Upper lobe of right lung (tissue), 1 donor: ENCODE results near the gene SVEP1. TPM values are rescaled to one million over a fixed set of nuclear protein-coding genes. Genes with fewer than 3 reads are reported as not detected.
"Not testable (repeated sequence)": the region's sequence is repeated elsewhere in the genome, so short reads cannot be mapped to it uniquely, and the experiment has no call there.

Experiments used
- ATAC-seq: fragments of 200-7000 bp; cut with Tn5 transposase; one replicate; pipeline ENCODE4 v1.9.1; 2020; ENCODE audit warnings: mild to moderate bottlenecking, moderate library complexity
- DNase-seq: peaks from one replicate; pipeline ENCODE4 v3.0.0-alpha.2; 2020
- H3K27ac ChIP-seq: fragments of 200-600 bp; one replicate; pipeline ENCODE4 v1.8.0; 2022
- H3K27me3 ChIP-seq: fragments of 200-600 bp; one replicate; pipeline ENCODE4 v1.8.0; 2022; ENCODE audit warnings: mild to moderate bottlenecking
- H3K36me3 ChIP-seq: fragments of 200-600 bp; one replicate; pipeline ENCODE4 v1.8.0; 2022
- H3K4me1 ChIP-seq: fragments of 200-600 bp; one replicate; pipeline ENCODE4 v1.8.0; 2022
- H3K4me3 ChIP-seq: fragments of 200-600 bp; one replicate; pipeline ENCODE4 v1.8.0; 2022; ENCODE audit warnings: mild to moderate bottlenecking
- H3K9me3 ChIP-seq: fragments of 200-600 bp; one replicate; pipeline ENCODE4 v1.8.0; 2022
- intact Hi-C: fragments of 100-400 bp; cut with DNase I; formaldehyde crosslinking; loops from one replicate; pipeline ENCODE4 v1.11.0; 2022
- total RNA-seq: library from RNA; stranded (reverse); fragmentation: NEBNext Ultra II Directional; extraction: Animal tissue kit (Norgen Biotek cat#: 25700); gene quantifications from one replicate; pipeline ENCODE4 v1.2.1, GENCODE V29; 2021
- TF ChIP-seq, protein P1 (sequence below): fragments of 200-600 bp; IDR thresholded peaks from one replicate; pipeline ENCODE4 v1.8.0; 2022; ENCODE audit warnings: antibody characterized with exemption
- donor health status: DM: no; HTN: yes; CAD: no; lungs with severe emphysema.

The SVEP1 gene
- total RNA-seq, 1 donor from 2014 or later: 88.1 TPM

DNA sequence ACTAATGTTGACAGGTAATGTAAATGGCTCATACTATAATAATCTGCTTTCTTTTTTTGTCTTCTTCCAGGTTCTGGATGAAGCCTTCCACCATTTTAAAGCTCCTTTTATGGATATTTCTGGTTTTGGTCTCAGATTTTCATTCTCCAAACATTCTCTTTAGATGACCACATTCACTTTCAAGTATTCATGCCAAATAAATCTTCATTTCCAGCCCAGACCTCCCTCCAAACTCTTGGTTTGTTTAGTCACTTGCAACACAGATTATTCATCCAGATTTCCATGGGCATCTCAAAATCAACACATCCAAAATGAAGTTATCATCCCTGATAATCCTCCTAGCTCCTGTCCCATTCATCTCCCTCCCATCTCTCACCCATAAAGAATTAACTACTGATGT is 40.3 kb upstream of the SVEP1 start:
- ATAC-seq (no peak), DNase-seq (no peak)
- Histone ChIP-seq H3K4me3 (no peak overlapping the region), H3K9me3 (no peaks in the 10 kb centered on the region), H3K27me3 (no peaks in the 10 kb centered on the region), H3K4me1 (no peaks in the 10 kb centered on the region), H3K36me3 (no peaks in the 10 kb centered on the region), H3K27ac (no peak overlapping the region)
- intact Hi-C loops: no loop called here
- TF ChIP-seq, protein P1, sequence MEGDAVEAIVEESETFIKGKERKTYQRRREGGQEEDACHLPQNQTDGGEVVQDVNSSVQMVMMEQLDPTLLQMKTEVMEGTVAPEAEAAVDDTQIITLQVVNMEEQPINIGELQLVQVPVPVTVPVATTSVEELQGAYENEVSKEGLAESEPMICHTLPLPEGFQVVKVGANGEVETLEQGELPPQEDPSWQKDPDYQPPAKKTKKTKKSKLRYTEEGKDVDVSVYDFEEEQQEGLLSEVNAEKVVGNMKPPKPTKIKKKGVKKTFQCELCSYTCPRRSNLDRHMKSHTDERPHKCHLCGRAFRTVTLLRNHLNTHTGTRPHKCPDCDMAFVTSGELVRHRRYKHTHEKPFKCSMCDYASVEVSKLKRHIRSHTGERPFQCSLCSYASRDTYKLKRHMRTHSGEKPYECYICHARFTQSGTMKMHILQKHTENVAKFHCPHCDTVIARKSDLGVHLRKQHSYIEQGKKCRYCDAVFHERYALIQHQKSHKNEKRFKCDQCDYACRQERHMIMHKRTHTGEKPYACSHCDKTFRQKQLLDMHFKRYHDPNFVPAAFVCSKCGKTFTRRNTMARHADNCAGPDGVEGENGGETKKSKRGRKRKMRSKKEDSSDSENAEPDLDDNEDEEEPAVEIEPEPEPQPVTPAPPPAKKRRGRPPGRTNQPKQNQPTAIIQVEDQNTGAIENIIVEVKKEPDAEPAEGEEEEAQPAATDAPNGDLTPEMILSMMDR: no peak

DNA sequence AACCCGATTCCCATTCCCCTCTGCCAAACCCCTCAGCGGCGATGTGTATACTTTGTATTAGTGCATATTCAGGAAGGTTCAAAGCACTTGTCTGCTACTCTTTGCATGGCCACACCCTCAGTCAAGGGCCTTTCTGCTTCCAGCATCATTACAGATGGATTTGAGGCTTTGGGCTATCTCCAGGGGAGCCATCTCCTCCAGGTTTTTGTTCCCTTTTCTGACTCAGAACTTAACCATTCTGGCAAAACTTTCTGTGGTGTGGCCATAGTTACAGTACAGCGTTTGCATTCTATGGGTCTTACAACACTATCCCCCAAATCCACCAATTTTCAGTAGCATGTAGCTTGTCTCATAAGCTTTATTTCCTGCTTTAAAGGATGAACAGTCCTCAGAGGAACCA is 36.0 kb upstream of the SVEP1 start:
- intact Hi-C loops: no loop called here
- ATAC-seq (no peak), DNase-seq (no peak)
- H3K9me3 ChIP-seq: no peaks in the 10 kb centered on the region
- TF ChIP-seq, protein P1: no peak
- H3K27me3 ChIP-seq: no peaks in the 10 kb centered on the region
- no peaks in the 10 kb centered on the region for H3K4me1 ChIP-seq
- no peak overlapping the region for H3K27ac ChIP-seq
- no peaks in the 10 kb centered on the region for H3K36me3 ChIP-seq
- no peak overlapping the region for H3K4me3 ChIP-seq

DNA sequence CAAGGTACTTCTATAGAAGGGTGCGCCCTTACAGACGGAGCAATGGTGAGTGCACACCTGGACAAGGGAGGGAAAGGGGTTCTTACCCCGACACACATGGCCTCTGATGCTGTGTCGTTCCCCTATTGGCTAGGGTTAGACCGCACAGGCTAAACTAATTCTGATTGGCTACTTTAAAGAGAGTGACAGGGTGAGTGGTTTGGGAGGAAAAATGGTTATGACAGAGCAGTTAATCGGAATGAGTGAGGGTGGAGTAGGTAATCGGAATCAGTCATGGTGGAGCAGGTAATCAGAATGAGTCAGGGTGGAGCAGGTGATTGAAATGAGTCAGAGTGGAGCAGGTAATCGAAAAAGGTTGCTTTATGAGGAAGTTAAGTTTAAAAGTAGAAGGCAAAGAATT is 35.0 kb upstream of the SVEP1 start:
- H3K27me3 ChIP-seq, intact Hi-C loops, H3K4me3 ChIP-seq, H3K27ac ChIP-seq, H3K36me3 ChIP-seq, H3K4me1 ChIP-seq, ATAC-seq, H3K9me3 ChIP-seq, DNase-seq: not testable (repeated sequence)

DNA sequence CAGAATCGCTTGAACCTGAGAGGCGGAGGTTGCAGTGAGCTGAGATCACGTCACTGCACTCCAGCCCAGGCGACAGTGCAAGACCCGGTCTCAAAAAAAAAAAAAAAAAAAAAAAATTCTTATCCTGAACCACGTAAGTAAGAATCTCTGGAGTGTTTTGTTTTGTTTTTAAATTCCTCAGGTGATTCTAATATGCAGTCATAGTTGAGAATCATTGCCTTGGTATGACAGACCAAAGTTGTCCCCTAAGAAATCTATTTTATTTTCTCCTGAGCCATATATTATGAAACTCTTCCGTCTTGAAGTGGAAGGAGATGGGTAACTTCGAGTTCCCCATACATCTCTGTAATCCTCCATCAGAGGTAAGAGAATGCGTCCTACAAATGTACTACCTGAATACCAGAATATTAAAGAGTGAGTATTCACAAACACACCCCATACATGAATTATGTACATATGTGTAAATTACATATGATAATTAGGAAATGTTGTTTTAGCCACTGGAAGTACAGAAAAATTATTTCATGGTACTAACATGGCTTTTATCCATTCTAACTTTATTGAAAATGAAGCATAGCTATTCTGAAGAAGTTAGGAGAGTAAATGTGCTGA is 26.7 kb upstream of the SVEP1 start:
- H3K4me3 ChIP-seq: no peak overlapping the region
- no peaks in the 10 kb centered on the region for H3K9me3 ChIP-seq
- no peak overlapping the region for H3K27ac ChIP-seq
- no peaks in the 10 kb centered on the region for H3K4me1 ChIP-seq
- intact Hi-C loops: no loop called here
- no peaks in the 10 kb centered on the region for H3K36me3 ChIP-seq
- no peaks in the 10 kb centered on the region for H3K27me3 ChIP-seq
- DNase-seq: no peak
- TF ChIP-seq, protein P1: no peak
- no peak for ATAC-seq

DNA sequence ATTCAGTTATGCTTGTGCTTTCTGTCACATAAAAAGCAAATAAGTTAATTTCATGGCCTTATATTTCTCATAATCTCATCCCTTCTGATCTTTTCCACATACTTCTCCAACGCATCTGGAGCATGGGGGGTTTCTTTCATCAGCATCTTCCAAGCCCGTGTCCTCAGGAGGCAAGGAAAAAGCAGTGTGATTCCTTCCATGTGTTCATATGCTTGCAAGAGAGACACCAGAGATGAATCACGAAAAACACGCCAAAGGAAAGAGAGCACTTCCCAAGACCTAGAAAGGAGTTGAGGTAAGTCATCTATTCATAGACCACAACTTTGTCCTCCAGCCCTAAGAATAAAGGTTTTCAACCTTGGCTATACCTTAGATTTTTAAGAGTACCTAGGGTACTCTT is 26.0 kb upstream of the SVEP1 start:
- Histone ChIP-seq H3K36me3 (no peaks in the 10 kb centered on the region), H3K4me1 (no peaks in the 10 kb centered on the region), H3K27ac (no peak overlapping the region), H3K9me3 (no peaks in the 10 kb centered on the region), H3K4me3 (no peak overlapping the region), H3K27me3 (no peaks in the 10 kb centered on the region)
- intact Hi-C loops: no loop called here
- ATAC-seq (no peak), DNase-seq (no peak)
- TF ChIP-seq, protein P1: no peak

DNA sequence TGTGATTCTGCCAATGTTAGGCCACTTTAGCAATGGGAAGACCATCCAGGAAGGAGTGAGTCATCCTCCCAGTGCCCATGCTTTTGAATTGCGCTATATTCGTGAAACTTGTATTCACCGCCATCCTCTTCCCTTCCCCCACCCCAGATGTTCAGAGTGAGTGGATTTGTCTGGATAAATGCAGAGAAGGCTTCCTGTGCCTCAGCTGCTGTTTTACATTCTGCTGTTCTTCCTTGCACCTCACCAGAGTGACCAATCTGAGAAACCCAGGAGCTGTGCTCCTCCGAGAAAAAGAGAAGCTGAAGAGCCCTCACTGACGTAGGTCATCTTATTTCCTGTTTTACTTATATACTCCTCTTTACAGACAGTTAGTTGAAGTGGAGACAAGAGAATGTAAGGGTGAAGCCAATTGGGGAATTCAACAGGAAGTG is 24.6 kb upstream of the SVEP1 start:
- ATAC-seq: peak; percentile 72
- DNase-seq: no peak
- intact Hi-C loops: no loop called here

More for the DNA sequence above, 24.6 kb upstream of the SVEP1 start:
- Histone ChIP-seq H3K4me3 (no peak overlapping the region), H3K36me3 (no peaks in the 10 kb centered on the region), H3K4me1 (no peaks in the 10 kb centered on the region), H3K27ac (no peak overlapping the region), H3K9me3 (no peaks in the 10 kb centered on the region), H3K27me3 (no peaks in the 10 kb centered on the region)
- TF ChIP-seq, protein P1: no peak
